ENCODE results near the gene CDC7. TPM values are rescaled to one million over a fixed set of nuclear protein-coding genes. Genes with fewer than 3 reads are reported as not detected.

The CDC7 gene
- total RNA-seq, 1 experiment from 2014 or later = 49.9 TPM

- H3K4me1 Mint-ChIP-seq = peaks cover 7% of the 10 kb centered on the region
- peaks cover 7% of the 10 kb centered on the region; the same call in 1 of the 2 replicates for H3K9me3 Mint-ChIP-seq
- no peaks in the 10 kb centered on the region for H3K27me3 Mint-ChIP-seq (ENCODE audit: low read depth)
- no peak for TF ChIP-seq SP1 (CRISPR knock-in tag; conservative IDR thresholded peaks at IDR 0.05)
- no peak for TF ChIP-seq ZBTB21 (CRISPR knock-in tag; IDR thresholded peaks at IDR 0.05; ENCODE audit: borderline replicate concordance)
- no peak for TF ChIP-seq ZNF281 (CRISPR knock-in tag; IDR thresholded peaks at IDR 0.05)
- no peak for TF ChIP-seq ATF2 (CRISPR knock-in tag; IDR thresholded peaks at IDR 0.05; ENCODE audit: borderline replicate concordance, low read depth)
- TF ChIP-seq ZNF512 (CRISPR knock-in tag; IDR thresholded peaks at IDR 0.05; ENCODE audit: borderline replicate concordance) = no peak
- no peak for TF ChIP-seq PREB (CRISPR knock-in tag; IDR thresholded peaks at IDR 0.05; ENCODE audit: borderline replicate concordance)
- no peak for TF ChIP-seq FOXP4 (CRISPR knock-in tag; IDR thresholded peaks at IDR 0.05)
- ATAC-seq = no peak
- H3K4me3 Mint-ChIP-seq = no peak overlapping the region
- no peaks in the 10 kb centered on the region for H3K36me3 Mint-ChIP-seq
- ChIA-PET CTCF (no interaction called here), POLR2A (no interaction called here)
- DNase-seq (ENCODE audit: low spot score) = no peak
- H3K27ac Mint-ChIP-seq = no peak overlapping the region
Observed at GRCh38 chr1:91570120-91570448, 69.4 kb downstream of the CDC7 start.

- DNase-seq (ENCODE audit: low spot score) = no peak
- Mint-ChIP-seq H3K4me1 (peaks cover 7% of the 10 kb centered on the region), H3K27me3 (ENCODE audit: low read depth) (no peaks in the 10 kb centered on the region), H3K36me3 (no peaks in the 10 kb centered on the region), H3K27ac (no peak overlapping the region), H3K9me3 (peaks cover 7% of the 10 kb centered on the region; the same call in 1 of the 2 replicates), H3K4me3 (no peak overlapping the region)
- ChIA-PET CTCF (no interaction called here), POLR2A (no interaction called here)
- no peak for ATAC-seq
- no peak for TF ChIP-seq ZNF396 (CRISPR knock-in tag; IDR thresholded peaks at IDR 0.05; ENCODE audit: borderline replicate concordance)
- no peak for TF ChIP-seq RELA (CRISPR knock-in tag; IDR thresholded peaks at IDR 0.05; ENCODE audit: borderline replicate concordance)
- no peak for TF ChIP-seq ATF3 (CRISPR knock-in tag; conservative IDR thresholded peaks at IDR 0.05)
- TF ChIP-seq HMGXB4 (CRISPR knock-in tag; IDR thresholded peaks at IDR 0.05) = no peak
- no peak for TF ChIP-seq FOXJ3 (CRISPR knock-in tag; IDR thresholded peaks at IDR 0.05; ENCODE audit: borderline replicate concordance)
- no peak for TF ChIP-seq FOXK1 (CRISPR knock-in tag; IDR thresholded peaks at IDR 0.05)
- no peak for TF ChIP-seq JUN (CRISPR knock-in tag; IDR thresholded peaks at IDR 0.05)
- TF ChIP-seq TEAD4 (CRISPR knock-in tag; IDR thresholded peaks at IDR 0.05) = no peak
Observed at GRCh38 chr1:91572044-91572443, 71.4 kb downstream of the CDC7 start.

Other genes starting within 250 kb of the CDC7 start
- 1.7 to 3.8 TPM (median 3.4 TPM) in 3 replicates for gene HFM1, start 96.0 kb upstream of the CDC7 start, total RNA-seq (2021)

Data from WTC11 (cell line).